ENCODE results near the gene LIMA1.
"Not testable (repeated sequence)": the region's sequence is repeated elsewhere in the genome, so short reads cannot be mapped to it uniquely, and the experiment has no call there.

The LIMA1 gene

GRCh38 chr12:50185970-50186663 is 97.2 kb downstream of the LIMA1 start:
- no peak for DNase-seq (ENCODE audit: low read depth)

- DNase-seq (ENCODE audit: low read depth) = no peak
Measured at GRCh38 chr12:50185301-50185895, 97.9 kb downstream of the LIMA1 start.

GRCh38 chr12:50184261-50184660 is 99.1 kb downstream of the LIMA1 start:
- no peak for DNase-seq (ENCODE audit: low read depth)

GRCh38 chr12:50182461-50182860 is 100.9 kb downstream of the LIMA1 start:
- no peak for DNase-seq (ENCODE audit: low read depth)

GRCh38 chr12:50181691-50182090 is 101.6 kb downstream of the LIMA1 start:
- DNase-seq (ENCODE audit: low read depth) = no peak

- DNase-seq (ENCODE audit: low read depth) = no peak
Measured at GRCh38 chr12:50175716-50176026, 107.6 kb downstream of the LIMA1 start.

GRCh38 chr12:50174971-50175715 is 108.2 kb downstream of the LIMA1 start:
- peak; percentile 68 for DNase-seq (ENCODE audit: low read depth)

- peak; percentile 98 for DNase-seq (ENCODE audit: low read depth)
Measured at GRCh38 chr12:50167049-50167828, 116.1 kb downstream of the LIMA1 start, which contains the start of gene CERS5. CERS5 (minus strand) TSS chr12:50167369; CDS start chr12:50167297, 72 bp downstream.

GRCh38 chr12:50166799-50167048 is 116.6 kb downstream of the LIMA1 start:
- DNase-seq (ENCODE audit: low read depth) = no peak

- DNase-seq (ENCODE audit: low read depth) = no peak
Measured at GRCh38 chr12:50164963-50165362, 118.4 kb downstream of the LIMA1 start.

GRCh38 chr12:50162230-50162629 is 121.1 kb downstream of the LIMA1 start:
- no peak for DNase-seq (ENCODE audit: low read depth)

- no peak for DNase-seq (ENCODE audit: low read depth)
Measured at GRCh38 chr12:50160643-50161042, 122.7 kb downstream of the LIMA1 start.

GRCh38 chr12:50157259-50157658 is 126.1 kb downstream of the LIMA1 start:
- no peak for DNase-seq (ENCODE audit: low read depth)

GRCh38 chr12:50156641-50157040 is 126.7 kb downstream of the LIMA1 start:
- no peak for DNase-seq (ENCODE audit: low read depth)

GRCh38 chr12:50154947-50155346 is 128.4 kb downstream of the LIMA1 start:
- not testable (repeated sequence) for DNase-seq (ENCODE audit: low read depth)

- no peak for DNase-seq (ENCODE audit: low read depth)
Measured at GRCh38 chr12:50151047-50151687, 132.2 kb downstream of the LIMA1 start.

- DNase-seq (ENCODE audit: low read depth) = no peak
Measured at GRCh38 chr12:50149311-50149710, 134.0 kb downstream of the LIMA1 start.

GRCh38 chr12:50148011-50148410 is 135.3 kb downstream of the LIMA1 start:
- DNase-seq (ENCODE audit: low read depth) = not testable (repeated sequence)

- DNase-seq (ENCODE audit: low read depth) = no peak
Measured at GRCh38 chr12:50147281-50147680, 136.0 kb downstream of the LIMA1 start.

GRCh38 chr12:50145439-50145838 is 137.9 kb downstream of the LIMA1 start:
- DNase-seq (ENCODE audit: low read depth) = no peak

- DNase-seq (ENCODE audit: low read depth) = no peak
Measured at GRCh38 chr12:50142993-50143392, 140.3 kb downstream of the LIMA1 start.

GRCh38 chr12:50132505-50133135 is 150.7 kb downstream of the LIMA1 start:
- no peak for DNase-seq (ENCODE audit: low read depth)
